Fibroblast of villous mesenchyme (primary cell): ENCODE results near the gene SHE. TPM values are rescaled to one million over a fixed set of nuclear protein-coding genes. Genes with fewer than 3 reads are reported as not detected.

Experiments used
- DNase-seq: peaks from one replicate; pipeline ENCODE4 v3.0.0-alpha.2; 2010; ENCODE audit warnings: low read depth
- H3K4me3 ChIP-seq: 2 replicates; pipeline ENCODE4 v1.5.1; 2011; ENCODE audit warnings: low read depth, mild to moderate bottlenecking, low read length
- CTCF ChIP-seq: IDR thresholded peaks from 2 replicates; pipeline ENCODE4 v1.5.1; 2012; ENCODE audit warnings: low read depth, mild to moderate bottlenecking, low read length; ENCODE audit not compliant: insufficient read depth
- total RNA-seq: library from RNA; depleted of rRNA; stranded (reverse); fragments of >200 nt; gene quantifications from 2 replicates; pipeline ENCODE4 v1.2.3, GENCODE V29; 2012

Gene SHE
- total RNA-seq, 1 donor: not detected

- no peak for DNase-seq
- no peak overlapping the region for H3K4me3 ChIP-seq
- no peak for TF ChIP-seq CTCF
These were observed 27.1 kb upstream of the SHE start for GRCh38 chr1:154529308-154529707.

- DNase-seq: no peak
- no peak overlapping the region for H3K4me3 ChIP-seq
- no peak for TF ChIP-seq CTCF
These were observed 25.0 kb upstream of the SHE start for GRCh38 chr1:154527192-154527591.

GRCh38 chr1:154524881-154525280, 22.7 kb upstream of the SHE start:
- DNase-seq: no peak
- TF ChIP-seq CTCF: no peak
- H3K4me3 ChIP-seq: no peak overlapping the region

- DNase-seq: no peak
- no peak for TF ChIP-seq CTCF
- H3K4me3 ChIP-seq: no peak overlapping the region
These were observed 19.5 kb upstream of the SHE start for GRCh38 chr1:154521695-154522094.

GRCh38 chr1:154520333-154520732, 18.1 kb upstream of the SHE start:
- H3K4me3 ChIP-seq: no peak overlapping the region
- no peak for TF ChIP-seq CTCF
- no peak for DNase-seq

- no peak overlapping the region for H3K4me3 ChIP-seq
- DNase-seq: no peak
- TF ChIP-seq CTCF: no peak
These were observed 17.4 kb upstream of the SHE start for GRCh38 chr1:154519591-154519991.

GRCh38 chr1:154517661-154518060, 15.4 kb upstream of the SHE start:
- no peak overlapping the region for H3K4me3 ChIP-seq
- no peak for TF ChIP-seq CTCF
- no peak for DNase-seq
